GM23338 (cell line): ENCODE data around the gene STXBP5. TPM values are rescaled to one million over a fixed set of nuclear protein-coding genes. Genes with fewer than 3 reads are reported as not detected.

ENCODE experiments used
- ATAC-seq: fragments of 200-7000 bp; cut with Tn5 transposase; 3 replicates; pipeline ENCODE4 v1.9.1; 2020
- DNase-seq: peaks from one replicate; pipeline ENCODE4 v3.0.0-alpha.2; 2015; ENCODE audit warnings: low spot score
- H2AFZ ChIP-seq: fragments of 200-600 bp; sonication (generic); 2 replicates; pipeline ENCODE4 v1.8.0; 2016; ENCODE audit warnings: antibody characterized with exemption, mild to moderate bottlenecking, moderate library complexity
- H3F3A ChIP-seq: fragments of 200-600 bp; sonication (generic); replicated peaks from 2 replicates; pipeline ENCODE4 v1.8.0; 2017; ENCODE audit warnings: antibody characterized with exemption, mixed run types, low read depth
- H3K27ac ChIP-seq: fragments of 200-600 bp; sonication (generic); 2 replicates; pipeline ENCODE4 v1.6.1; 2016; ENCODE audit warnings: low read depth
- H3K27me3 ChIP-seq: fragments of 200-600 bp; sonication (generic); 2 replicates; pipeline ENCODE4 v1.8.0; 2016; ENCODE audit warnings: mild to moderate bottlenecking, mixed run types, moderate library complexity; ENCODE audit not compliant: insufficient read depth
- H3K36me3 ChIP-seq: fragments of 200-600 bp; sonication (generic); 2 replicates; pipeline ENCODE4 v1.8.0; 2016; ENCODE audit warnings: mild to moderate bottlenecking; ENCODE audit not compliant: insufficient read depth
- H3K4me1 ChIP-seq: fragments of 200-600 bp; sonication (generic); 2 replicates; pipeline ENCODE4 v1.8.0; 2016; ENCODE audit warnings: mild to moderate bottlenecking, moderate library complexity; ENCODE audit not compliant: insufficient read depth
- H3K4me2 ChIP-seq: fragments of 200-600 bp; sonication (generic); 2 replicates; pipeline ENCODE4 v1.7.1; 2017; ENCODE audit warnings: mixed run types
- H3K4me3 ChIP-seq: fragments of 200-600 bp; sonication (generic); 2 replicates; pipeline ENCODE4 v1.6.1; 2016; ENCODE audit warnings: mixed run types
- H3K79me2 ChIP-seq: fragments of 200-600 bp; sonication (generic); replicated peaks from 2 replicates; pipeline ENCODE4 v1.8.0; 2017; ENCODE audit warnings: mild to moderate bottlenecking; ENCODE audit not compliant: insufficient read depth
- H3K9me2 ChIP-seq: fragments of 200-600 bp; sonication (generic); 2 replicates; pipeline ENCODE4 v1.8.0; 2017; ENCODE audit not compliant: insufficient read depth
- H4K20me1 ChIP-seq: fragments of 200-600 bp; sonication (generic); replicated peaks from 2 replicates; pipeline ENCODE4 v1.8.0; 2017; ENCODE audit warnings: mild to moderate bottlenecking; ENCODE audit not compliant: insufficient read depth
- H3K27ac Mint-ChIP-seq: 2 replicates; pipeline ENCODE4 v1.8.0; 2020; ENCODE audit warnings: inconsistent platforms, mild to moderate bottlenecking, moderate library complexity, mixed read lengths
- H3K27me3 Mint-ChIP-seq: 3 replicates; pipeline ENCODE4 v1.8.0; 2022; ENCODE audit warnings: low read depth, mild to moderate bottlenecking, moderate library complexity, mixed read lengths, inconsistent platforms; ENCODE audit not compliant: insufficient read depth, poor library complexity
- H3K36me3 Mint-ChIP-seq: 3 replicates; pipeline ENCODE4 v1.8.0; 2021; ENCODE audit warnings: low read depth, mild to moderate bottlenecking, inconsistent platforms, moderate library complexity, mixed read lengths
- H3K4me1 Mint-ChIP-seq: 3 replicates; pipeline ENCODE4 v1.8.0; 2020; ENCODE audit warnings: mild to moderate bottlenecking, inconsistent platforms, mixed read lengths
- H3K4me3 Mint-ChIP-seq: 3 replicates; pipeline ENCODE4 v1.8.0; 2021; ENCODE audit warnings: moderate library complexity, mild to moderate bottlenecking, inconsistent platforms, mixed read lengths
- H3K9me3 Mint-ChIP-seq: 3 replicates; pipeline ENCODE4 v1.8.0; 2020; ENCODE audit warnings: moderate library complexity, mild to moderate bottlenecking, inconsistent platforms, mixed read lengths
- CREB1 ChIP-seq: fragments of 250-450 bp; sonication (Bioruptor Pico); IDR thresholded peaks from 2 replicates; pipeline ENCODE4 v1.5.0; 2020; ENCODE audit warnings: low read depth, mild to moderate bottlenecking, moderate library complexity
- EZH2 ChIP-seq: fragments of 200-600 bp; sonication (generic); IDR thresholded peaks from one replicate; pipeline ENCODE4 v1.8.0; 2017; ENCODE audit warnings: antibody characterized with exemption, mild to moderate bottlenecking, low read depth; ENCODE audit not compliant: unreplicated experiment
- POLR2AphosphoS5 ChIP-seq: IDR thresholded peaks from 2 replicates; pipeline ENCODE4 v1.6.1; 2016; ENCODE audit warnings: antibody characterized with exemption, low read depth
- STAT1 ChIP-seq: IDR thresholded peaks from one replicate; pipeline ENCODE4 v1.6.1; 2016; ENCODE audit warnings: antibody characterized with exemption; ENCODE audit not compliant: unreplicated experiment
- ZNF331 ChIP-seq: fragments of 250-450 bp; sonication (Bioruptor Pico); IDR thresholded peaks from 2 replicates; pipeline ENCODE4 v1.5.0; 2020; ENCODE audit warnings: low read depth, mild to moderate bottlenecking, moderate library complexity
- polyA plus RNA-seq: library from polyadenylated mRNA; unstranded; fragments of >200 nt; fragmentation: Nextera tagmentation; extraction: Ambion mirVana; gene quantifications from 2 replicates; pipeline ENCODE4 v1.2.1, GENCODE V29; 2016
- total RNA-seq: library from RNA; depleted of rRNA; stranded (reverse); fragments of >200 nt; shearing (Covaris generic); gene quantifications from 2 replicates; pipeline ENCODE4 v1.2.3, GENCODE V29; 2014
- TF ChIP-seq, protein P1 (sequence below): fragments of 250-450 bp; sonication (Bioruptor Pico); IDR thresholded peaks from 2 replicates; pipeline ENCODE4 v1.5.0; 2020; ENCODE audit warnings: mild to moderate bottlenecking, moderate library complexity
- TF ChIP-seq, protein P2 (sequence below): IDR thresholded peaks from one replicate; pipeline ENCODE4 v1.6.1; 2018; ENCODE audit warnings: antibody characterized with exemption; ENCODE audit not compliant: unreplicated experiment
- TF ChIP-seq, protein P3 (sequence below): IDR thresholded peaks from 2 replicates; pipeline ENCODE4 v1.6.1; 2016; ENCODE audit warnings: antibody characterized with exemption

Gene STXBP5
- total and polyA plus RNA-seq, 2 experiments from 2014 or later: 3.9 to 17.8 TPM

DNA sequence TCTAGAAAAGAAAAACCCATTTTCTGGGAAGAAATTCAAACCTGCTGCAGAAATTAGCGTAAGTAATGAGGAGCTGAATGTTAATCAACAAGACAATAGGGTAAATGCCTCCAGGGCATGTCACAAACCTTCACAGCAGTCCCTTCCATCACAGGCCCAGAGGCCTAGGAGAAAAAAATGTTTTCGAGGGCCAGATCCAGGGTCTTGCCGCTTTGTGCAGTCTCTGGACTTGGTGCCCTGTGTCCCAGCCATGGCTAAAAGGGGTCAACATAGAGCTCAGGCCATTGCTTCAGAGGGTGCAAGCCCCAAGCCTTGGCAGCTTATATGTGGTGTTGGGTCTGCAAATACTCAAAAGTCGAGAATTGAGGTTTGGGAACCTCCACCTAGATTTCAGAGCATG lies 99.8 kb downstream of the STXBP5 start:
- no peak for ATAC-seq
- no peak overlapping the region for H3K27ac Mint-ChIP-seq

DNA sequence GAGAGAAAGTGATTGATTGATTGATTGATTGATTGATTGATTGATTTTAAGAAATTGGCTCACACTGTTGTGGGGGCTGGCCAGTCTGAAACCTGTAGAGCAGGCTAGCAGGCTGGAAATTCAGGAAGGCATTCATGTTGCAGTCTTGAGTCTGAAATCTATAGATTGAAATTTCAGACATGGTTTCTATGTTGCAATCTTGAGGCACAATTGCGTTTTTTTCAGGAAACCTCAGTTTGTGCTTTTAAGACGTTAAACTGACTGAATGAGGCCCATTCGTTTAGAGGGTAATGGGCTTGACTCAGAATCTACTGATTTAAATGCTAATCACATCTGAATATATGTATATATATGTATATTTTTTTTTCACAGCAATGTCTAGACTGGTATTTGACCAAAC lies 106.3 kb downstream of the STXBP5 start:
- Mint-ChIP-seq H3K4me1 (peaks cover 21% of the 10 kb centered on the region), H3K27me3 (no peaks in the 10 kb centered on the region), H3K27ac (no peak overlapping the region), H3K36me3 (peaks cover 3% of the 10 kb centered on the region; the same call in 2 of the 3 replicates), H3K9me3 (no peaks in the 10 kb centered on the region), H3K4me3 (no peak overlapping the region)
- no peak for ATAC-seq
- Histone ChIP-seq H3K4me2 (peak overlapping the region; percentile 66), H4K20me1 (no peaks in the 10 kb centered on the region), H3K9me2 (0 out of 2 replicates have a peak, but pooled peaks cover 3% of the 10 kb centered on the region), H3K36me3 (no peaks in the 10 kb centered on the region), H2AFZ (no peak overlapping the region), H3K79me2 (no peaks in the 10 kb centered on the region), H3K4me3 (peak overlapping the region; percentile 19; the same call in 1 of the 2 replicates), H3K27me3 (no peaks in the 10 kb centered on the region), H3F3A (no peaks in the 10 kb centered on the region), H3K27ac (no peak overlapping the region; the same call in 1 of the 2 replicates), H3K4me1 (peaks cover 25% of the 10 kb centered on the region)
- no peak for DNase-seq
- TF ChIP-seq, protein P1, sequence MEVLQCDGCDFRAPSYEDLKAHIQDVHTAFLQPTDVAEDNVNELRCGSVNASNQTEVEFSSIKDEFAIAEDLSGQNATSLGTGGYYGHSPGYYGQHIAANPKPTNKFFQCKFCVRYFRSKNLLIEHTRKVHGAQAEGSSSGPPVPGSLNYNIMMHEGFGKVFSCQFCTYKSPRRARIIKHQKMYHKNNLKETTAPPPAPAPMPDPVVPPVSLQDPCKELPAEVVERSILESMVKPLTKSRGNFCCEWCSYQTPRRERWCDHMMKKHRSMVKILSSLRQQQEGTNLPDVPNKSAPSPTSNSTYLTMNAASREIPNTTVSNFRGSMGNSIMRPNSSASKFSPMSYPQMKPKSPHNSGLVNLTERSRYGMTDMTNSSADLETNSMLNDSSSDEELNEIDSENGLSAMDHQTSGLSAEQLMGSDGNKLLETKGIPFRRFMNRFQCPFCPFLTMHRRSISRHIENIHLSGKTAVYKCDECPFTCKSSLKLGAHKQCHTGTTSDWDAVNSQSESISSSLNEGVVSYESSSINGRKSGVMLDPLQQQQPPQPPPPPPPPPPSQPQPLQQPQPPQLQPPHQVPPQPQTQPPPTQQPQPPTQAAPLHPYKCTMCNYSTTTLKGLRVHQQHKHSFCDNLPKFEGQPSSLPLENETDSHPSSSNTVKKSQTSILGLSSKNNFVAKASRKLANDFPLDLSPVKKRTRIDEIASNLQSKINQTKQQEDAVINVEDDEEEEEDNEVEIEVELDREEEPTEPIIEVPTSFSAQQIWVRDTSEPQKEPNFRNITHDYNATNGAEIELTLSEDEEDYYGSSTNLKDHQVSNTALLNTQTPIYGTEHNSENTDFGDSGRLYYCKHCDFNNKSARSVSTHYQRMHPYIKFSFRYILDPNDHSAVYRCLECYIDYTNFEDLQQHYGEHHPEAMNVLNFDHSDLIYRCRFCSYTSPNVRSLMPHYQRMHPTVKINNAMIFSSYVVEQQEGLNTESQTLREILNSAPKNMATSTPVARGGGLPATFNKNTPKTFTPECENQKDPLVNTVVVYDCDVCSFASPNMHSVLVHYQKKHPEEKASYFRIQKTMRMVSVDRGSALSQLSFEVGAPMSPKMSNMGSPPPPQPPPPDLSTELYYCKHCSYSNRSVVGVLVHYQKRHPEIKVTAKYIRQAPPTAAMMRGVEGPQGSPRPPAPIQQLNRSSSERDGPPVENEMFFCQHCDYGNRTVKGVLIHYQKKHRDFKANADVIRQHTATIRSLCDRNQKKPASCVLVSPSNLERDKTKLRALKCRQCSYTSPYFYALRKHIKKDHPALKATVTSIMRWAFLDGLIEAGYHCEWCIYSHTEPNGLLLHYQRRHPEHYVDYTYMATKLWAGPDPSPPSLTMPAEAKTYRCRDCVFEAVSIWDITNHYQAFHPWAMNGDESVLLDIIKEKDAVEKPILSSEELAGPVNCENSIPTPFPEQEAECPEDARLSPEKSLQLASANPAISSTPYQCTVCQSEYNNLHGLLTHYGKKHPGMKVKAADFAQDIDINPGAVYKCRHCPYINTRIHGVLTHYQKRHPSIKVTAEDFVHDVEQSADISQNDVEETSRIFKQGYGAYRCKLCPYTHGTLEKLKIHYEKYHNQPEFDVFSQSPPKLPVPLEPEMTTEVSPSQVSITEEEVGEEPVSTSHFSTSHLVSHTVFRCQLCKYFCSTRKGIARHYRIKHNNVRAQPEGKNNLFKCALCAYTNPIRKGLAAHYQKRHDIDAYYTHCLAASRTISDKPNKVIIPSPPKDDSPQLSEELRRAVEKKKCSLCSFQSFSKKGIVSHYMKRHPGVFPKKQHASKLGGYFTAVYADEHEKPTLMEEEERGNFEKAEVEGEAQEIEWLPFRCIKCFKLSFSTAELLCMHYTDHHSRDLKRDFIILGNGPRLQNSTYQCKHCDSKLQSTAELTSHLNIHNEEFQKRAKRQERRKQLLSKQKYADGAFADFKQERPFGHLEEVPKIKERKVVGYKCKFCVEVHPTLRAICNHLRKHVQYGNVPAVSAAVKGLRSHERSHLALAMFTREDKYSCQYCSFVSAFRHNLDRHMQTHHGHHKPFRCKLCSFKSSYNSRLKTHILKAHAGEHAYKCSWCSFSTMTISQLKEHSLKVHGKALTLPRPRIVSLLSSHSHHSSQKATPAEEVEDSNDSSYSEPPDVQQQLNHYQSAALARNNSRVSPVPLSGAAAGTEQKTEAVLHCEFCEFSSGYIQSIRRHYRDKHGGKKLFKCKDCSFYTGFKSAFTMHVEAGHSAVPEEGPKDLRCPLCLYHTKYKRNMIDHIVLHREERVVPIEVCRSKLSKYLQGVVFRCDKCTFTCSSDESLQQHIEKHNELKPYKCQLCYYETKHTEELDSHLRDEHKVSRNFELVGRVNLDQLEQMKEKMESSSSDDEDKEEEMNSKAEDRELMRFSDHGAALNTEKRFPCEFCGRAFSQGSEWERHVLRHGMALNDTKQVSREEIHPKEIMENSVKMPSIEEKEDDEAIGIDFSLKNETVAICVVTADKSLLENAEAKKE: no peak
- no peak for TF ChIP-seq STAT1
- TF ChIP-seq, protein P2, sequence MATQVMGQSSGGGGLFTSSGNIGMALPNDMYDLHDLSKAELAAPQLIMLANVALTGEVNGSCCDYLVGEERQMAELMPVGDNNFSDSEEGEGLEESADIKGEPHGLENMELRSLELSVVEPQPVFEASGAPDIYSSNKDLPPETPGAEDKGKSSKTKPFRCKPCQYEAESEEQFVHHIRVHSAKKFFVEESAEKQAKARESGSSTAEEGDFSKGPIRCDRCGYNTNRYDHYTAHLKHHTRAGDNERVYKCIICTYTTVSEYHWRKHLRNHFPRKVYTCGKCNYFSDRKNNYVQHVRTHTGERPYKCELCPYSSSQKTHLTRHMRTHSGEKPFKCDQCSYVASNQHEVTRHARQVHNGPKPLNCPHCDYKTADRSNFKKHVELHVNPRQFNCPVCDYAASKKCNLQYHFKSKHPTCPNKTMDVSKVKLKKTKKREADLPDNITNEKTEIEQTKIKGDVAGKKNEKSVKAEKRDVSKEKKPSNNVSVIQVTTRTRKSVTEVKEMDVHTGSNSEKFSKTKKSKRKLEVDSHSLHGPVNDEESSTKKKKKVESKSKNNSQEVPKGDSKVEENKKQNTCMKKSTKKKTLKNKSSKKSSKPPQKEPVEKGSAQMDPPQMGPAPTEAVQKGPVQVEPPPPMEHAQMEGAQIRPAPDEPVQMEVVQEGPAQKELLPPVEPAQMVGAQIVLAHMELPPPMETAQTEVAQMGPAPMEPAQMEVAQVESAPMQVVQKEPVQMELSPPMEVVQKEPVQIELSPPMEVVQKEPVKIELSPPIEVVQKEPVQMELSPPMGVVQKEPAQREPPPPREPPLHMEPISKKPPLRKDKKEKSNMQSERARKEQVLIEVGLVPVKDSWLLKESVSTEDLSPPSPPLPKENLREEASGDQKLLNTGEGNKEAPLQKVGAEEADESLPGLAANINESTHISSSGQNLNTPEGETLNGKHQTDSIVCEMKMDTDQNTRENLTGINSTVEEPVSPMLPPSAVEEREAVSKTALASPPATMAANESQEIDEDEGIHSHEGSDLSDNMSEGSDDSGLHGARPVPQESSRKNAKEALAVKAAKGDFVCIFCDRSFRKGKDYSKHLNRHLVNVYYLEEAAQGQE: no peak
- no peak for TF ChIP-seq ZNF331 (CRISPR knock-in tag)
- TF ChIP-seq CREB1 (CRISPR knock-in tag): no peak
- no peak for TF ChIP-seq POLR2AphosphoS5

More for the DNA sequence above, 99.8 kb downstream of the STXBP5 start:
- H3K4me2 ChIP-seq: no peak overlapping the region
- H2AFZ ChIP-seq: no peak overlapping the region
- peaks cover 26% of the 10 kb centered on the region; the same call in 1 of the 2 replicates for H3K36me3 ChIP-seq
- peaks cover 46% of the 10 kb centered on the region for H3K36me3 Mint-ChIP-seq
- no peaks in the 10 kb centered on the region for H3K79me2 ChIP-seq
- no peaks in the 10 kb centered on the region for H4K20me1 ChIP-seq
- no peak overlapping the region for H3K27ac ChIP-seq
- H3K9me3 Mint-ChIP-seq: peaks cover 32% of the 10 kb centered on the region
- H3K27me3 ChIP-seq: no peaks in the 10 kb centered on the region
- H3K4me1 ChIP-seq: no peaks in the 10 kb centered on the region
- H3K4me3 Mint-ChIP-seq: no peak overlapping the region
- H3K27me3 Mint-ChIP-seq: peaks cover 2% of the 10 kb centered on the region
- peaks cover 16% of the 10 kb centered on the region for H3K9me2 ChIP-seq
- no peaks in the 10 kb centered on the region for H3K4me1 Mint-ChIP-seq
- TF ChIP-seq STAT1 (no peak), CREB1 (CRISPR knock-in tag) (no peak), EZH2 (no peak), POLR2AphosphoS5 (no peak)
- TF ChIP-seq, protein P3, sequence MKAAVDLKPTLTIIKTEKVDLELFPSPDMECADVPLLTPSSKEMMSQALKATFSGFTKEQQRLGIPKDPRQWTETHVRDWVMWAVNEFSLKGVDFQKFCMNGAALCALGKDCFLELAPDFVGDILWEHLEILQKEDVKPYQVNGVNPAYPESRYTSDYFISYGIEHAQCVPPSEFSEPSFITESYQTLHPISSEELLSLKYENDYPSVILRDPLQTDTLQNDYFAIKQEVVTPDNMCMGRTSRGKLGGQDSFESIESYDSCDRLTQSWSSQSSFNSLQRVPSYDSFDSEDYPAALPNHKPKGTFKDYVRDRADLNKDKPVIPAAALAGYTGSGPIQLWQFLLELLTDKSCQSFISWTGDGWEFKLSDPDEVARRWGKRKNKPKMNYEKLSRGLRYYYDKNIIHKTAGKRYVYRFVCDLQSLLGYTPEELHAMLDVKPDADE: no peak
- DNase-seq: peak; percentile 7
- H3K4me3 ChIP-seq: no peak overlapping the region
- no peaks in the 10 kb centered on the region for H3F3A ChIP-seq
